Measurements from ENCODE around the gene BIRC2. TPM values are rescaled to one million over a fixed set of nuclear protein-coding genes. Genes with fewer than 3 reads are reported as not detected.

The BIRC2 gene
- total RNA-seq, 1 donor = 76.0 TPM

GRCh38 chr11:102396708-102397563 is 49.9 kb downstream of the BIRC2 start:
- no peak overlapping the region for H3K27ac ChIP-seq (ENCODE audit: low read depth, low read length)
- no peak for TF ChIP-seq CTCF (IDR thresholded peaks at IDR 0.05; ENCODE audit: extremely low read depth, low read depth, low read length)
- no peak for DNase-seq (ENCODE audit: insufficient read length, low spot score, missing footprints)
- H3K27me3 ChIP-seq (ENCODE audit: insufficient read depth, low read length) = no peaks in the 10 kb centered on the region
- no peak overlapping the region for H3K4me3 ChIP-seq (ENCODE audit: insufficient read depth, low read length)
- peaks cover 67% of the 10 kb centered on the region for H3K36me3 ChIP-seq (ENCODE audit: insufficient read depth, low read length)
- no peak overlapping the region for H3K4me2 ChIP-seq (ENCODE audit: insufficient read depth, low read length)
- peaks cover 10% of the 10 kb centered on the region for H4K20me1 ChIP-seq (ENCODE audit: insufficient read depth, low read length)
- no peaks in the 10 kb centered on the region for H3K9me3 ChIP-seq (ENCODE audit: low read depth, low read length)
- H3K79me2 ChIP-seq (ENCODE audit: insufficient read depth, low read length) = peaks cover 57% of the 10 kb centered on the region
- no peak overlapping the region for H2AFZ ChIP-seq (ENCODE audit: low read length)
- H3K4me1 ChIP-seq (ENCODE audit: insufficient read depth, low read length) = peaks cover 8% of the 10 kb centered on the region

- no peak for DNase-seq (ENCODE audit: insufficient read length, low spot score, missing footprints)
- peaks cover 51% of the 10 kb centered on the region for H3K79me2 ChIP-seq (ENCODE audit: insufficient read depth, low read length)
- TF ChIP-seq CTCF (IDR thresholded peaks at IDR 0.05; ENCODE audit: extremely low read depth, low read depth, low read length) = no peak
Measured at GRCh38 chr11:102398297-102398696, 51.3 kb downstream of the BIRC2 start.

GRCh38 chr11:102399189-102399588 is 52.2 kb downstream of the BIRC2 start:
- peaks cover 58% of the 10 kb centered on the region for H3K36me3 ChIP-seq (ENCODE audit: insufficient read depth, low read length)
- H4K20me1 ChIP-seq (ENCODE audit: insufficient read depth, low read length) = no peaks in the 10 kb centered on the region
- no peak overlapping the region for H2AFZ ChIP-seq (ENCODE audit: low read length)
- no peak for DNase-seq (ENCODE audit: insufficient read length, low spot score, missing footprints)
- H3K27ac ChIP-seq (ENCODE audit: low read depth, low read length) = no peak overlapping the region
- H3K4me2 ChIP-seq (ENCODE audit: insufficient read depth, low read length) = no peak overlapping the region
- peaks cover 45% of the 10 kb centered on the region for H3K79me2 ChIP-seq (ENCODE audit: insufficient read depth, low read length)
- no peak overlapping the region for H3K4me3 ChIP-seq (ENCODE audit: insufficient read depth, low read length)
- no peaks in the 10 kb centered on the region for H3K9me3 ChIP-seq (ENCODE audit: low read depth, low read length)
- peaks cover 8% of the 10 kb centered on the region for H3K4me1 ChIP-seq (ENCODE audit: insufficient read depth, low read length)
- H3K27me3 ChIP-seq (ENCODE audit: insufficient read depth, low read length) = no peaks in the 10 kb centered on the region
- TF ChIP-seq CTCF (IDR thresholded peaks at IDR 0.05; ENCODE audit: extremely low read depth, low read depth, low read length) = no peak

More at GRCh38 chr11:102398297-102398696, 51.3 kb downstream of the BIRC2 start:
- Histone ChIP-seq H3K27me3 (ENCODE audit: insufficient read depth, low read length) (no peaks in the 10 kb centered on the region), H3K4me2 (ENCODE audit: insufficient read depth, low read length) (no peak overlapping the region), H3K4me3 (ENCODE audit: insufficient read depth, low read length) (no peak overlapping the region), H4K20me1 (ENCODE audit: insufficient read depth, low read length) (peaks cover 1% of the 10 kb centered on the region), H2AFZ (ENCODE audit: low read length) (no peak overlapping the region), H3K27ac (ENCODE audit: low read depth, low read length) (no peak overlapping the region), H3K4me1 (ENCODE audit: insufficient read depth, low read length) (peaks cover 8% of the 10 kb centered on the region), H3K9me3 (ENCODE audit: low read depth, low read length) (no peaks in the 10 kb centered on the region), H3K36me3 (ENCODE audit: insufficient read depth, low read length) (peaks cover 61% of the 10 kb centered on the region)

GRCh38 chr11:102400603-102401002 is 53.6 kb downstream of the BIRC2 start:
- peaks cover 49% of the 10 kb centered on the region for H3K36me3 ChIP-seq (ENCODE audit: insufficient read depth, low read length)
- H3K27me3 ChIP-seq (ENCODE audit: insufficient read depth, low read length) = no peaks in the 10 kb centered on the region

More at GRCh38 chr11:102400603-102401002, 53.6 kb downstream of the BIRC2 start:
- Histone ChIP-seq H3K27ac (ENCODE audit: low read depth, low read length) (no peak overlapping the region), H4K20me1 (ENCODE audit: insufficient read depth, low read length) (no peaks in the 10 kb centered on the region), H3K79me2 (ENCODE audit: insufficient read depth, low read length) (peaks cover 39% of the 10 kb centered on the region), H3K9me3 (ENCODE audit: low read depth, low read length) (no peaks in the 10 kb centered on the region), H3K4me1 (ENCODE audit: insufficient read depth, low read length) (peaks cover 8% of the 10 kb centered on the region), H3K4me2 (ENCODE audit: insufficient read depth, low read length) (no peak overlapping the region), H3K4me3 (ENCODE audit: insufficient read depth, low read length) (no peak overlapping the region), H2AFZ (ENCODE audit: low read length) (no peak overlapping the region)
- no peak for DNase-seq (ENCODE audit: insufficient read length, low spot score, missing footprints)
- no peak for TF ChIP-seq CTCF (IDR thresholded peaks at IDR 0.05; ENCODE audit: extremely low read depth, low read depth, low read length)
